ENCODE results near the gene ETV5. TPM values are rescaled to one million over a fixed set of nuclear protein-coding genes. Genes with fewer than 3 reads are reported as not detected.

The ETV5 gene
- total RNA-seq, 1 donor from 2014 or later: 22.9 TPM

GRCh38 chr3:186092360-186093070, 16.4 kb downstream of the ETV5 start:
- H3K27ac Mint-ChIP-seq (ENCODE audit: unreplicated experiment): no peak overlapping the region

GRCh38 chr3:186090901-186091300, 18.0 kb downstream of the ETV5 start:
- Mint-ChIP-seq H3K27ac (ENCODE audit: unreplicated experiment) (no peak overlapping the region), H3K36me3 (ENCODE audit: low read depth) (peaks cover 3% of the 10 kb centered on the region), H3K4me3 (ENCODE audit: unreplicated experiment) (no peak overlapping the region), H3K4me1 (ENCODE audit: low read depth) (peaks cover 8% of the 10 kb centered on the region), H3K9me3 (ENCODE audit: low read depth) (no peaks in the 10 kb centered on the region), H3K27me3 (ENCODE audit: low read depth) (no peaks in the 10 kb centered on the region)
- no peak for TF ChIP-seq CTCF (IDR thresholded peaks at IDR 0.05)
- DNase-seq (ENCODE audit: low spot score): no peak

More at GRCh38 chr3:186092360-186093070, 16.4 kb downstream of the ETV5 start:
- Mint-ChIP-seq H3K27me3 (ENCODE audit: low read depth) (no peaks in the 10 kb centered on the region), H3K9me3 (ENCODE audit: low read depth) (no peaks in the 10 kb centered on the region), H3K4me1 (ENCODE audit: low read depth) (peaks cover 13% of the 10 kb centered on the region), H3K36me3 (ENCODE audit: low read depth) (peaks cover 3% of the 10 kb centered on the region), H3K4me3 (ENCODE audit: unreplicated experiment) (no peak overlapping the region)
- no peak for DNase-seq (ENCODE audit: low spot score)
- no peak for TF ChIP-seq CTCF (IDR thresholded peaks at IDR 0.05)

- no peak overlapping the region for H3K27ac Mint-ChIP-seq (ENCODE audit: unreplicated experiment)
- peaks cover 11% of the 10 kb centered on the region for H3K4me1 Mint-ChIP-seq (ENCODE audit: low read depth)
- no peak for TF ChIP-seq CTCF (IDR thresholded peaks at IDR 0.05)
- H3K36me3 Mint-ChIP-seq (ENCODE audit: low read depth): peaks cover 6% of the 10 kb centered on the region
- H3K27me3 Mint-ChIP-seq (ENCODE audit: low read depth): no peaks in the 10 kb centered on the region
- no peak overlapping the region for H3K4me3 Mint-ChIP-seq (ENCODE audit: unreplicated experiment)
- DNase-seq (ENCODE audit: low spot score): no peak
- H3K9me3 Mint-ChIP-seq (ENCODE audit: low read depth): no peaks in the 10 kb centered on the region
These were observed 20.6 kb downstream of the ETV5 start for GRCh38 chr3:186088335-186088734.

- H3K9me3 Mint-ChIP-seq (ENCODE audit: low read depth): no peaks in the 10 kb centered on the region
- H3K4me1 Mint-ChIP-seq (ENCODE audit: low read depth): peaks cover 7% of the 10 kb centered on the region
- no peak for TF ChIP-seq CTCF (IDR thresholded peaks at IDR 0.05)
- DNase-seq (ENCODE audit: low spot score): no peak
- H3K36me3 Mint-ChIP-seq (ENCODE audit: low read depth): peaks cover 6% of the 10 kb centered on the region
- H3K27me3 Mint-ChIP-seq (ENCODE audit: low read depth): no peaks in the 10 kb centered on the region
- no peak overlapping the region for H3K27ac Mint-ChIP-seq (ENCODE audit: unreplicated experiment)
- no peak overlapping the region for H3K4me3 Mint-ChIP-seq (ENCODE audit: unreplicated experiment)
These were observed 24.6 kb downstream of the ETV5 start for GRCh38 chr3:186084264-186084663.

DNA sequence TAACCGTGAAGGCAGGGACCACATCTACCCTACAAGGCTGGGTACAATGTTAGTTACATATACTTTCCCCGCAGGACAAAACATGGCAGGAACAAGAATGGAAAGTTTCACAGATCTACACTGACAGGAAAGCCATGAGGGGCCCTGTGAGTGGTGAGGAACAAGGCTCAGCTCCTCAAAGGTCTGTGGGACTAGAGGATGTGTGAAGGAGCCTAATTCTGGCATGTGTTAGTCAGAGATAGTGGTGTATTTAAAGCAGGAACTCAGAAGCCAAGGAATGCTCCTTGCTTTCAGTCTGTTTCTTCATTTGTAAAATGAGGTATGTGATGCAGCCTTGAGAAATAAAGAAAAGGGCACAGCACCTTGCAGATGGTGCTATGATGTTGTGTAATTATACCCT, 25.1 kb downstream of the ETV5 start:
- H3K27me3 Mint-ChIP-seq (ENCODE audit: low read depth): no peaks in the 10 kb centered on the region
- no peaks in the 10 kb centered on the region for H3K9me3 Mint-ChIP-seq (ENCODE audit: low read depth)
- no peak for TF ChIP-seq CTCF (IDR thresholded peaks at IDR 0.05)
- H3K4me3 Mint-ChIP-seq (ENCODE audit: unreplicated experiment): no peak overlapping the region
- peaks cover 7% of the 10 kb centered on the region for H3K4me1 Mint-ChIP-seq (ENCODE audit: low read depth)
- peaks cover 6% of the 10 kb centered on the region for H3K36me3 Mint-ChIP-seq (ENCODE audit: low read depth)
- no peak overlapping the region for H3K27ac Mint-ChIP-seq (ENCODE audit: unreplicated experiment)
- DNase-seq (ENCODE audit: low spot score): no peak

Measured in chondrocyte (in vitro differentiated cells).